Esophagus squamous epithelium (tissue), 5 donors: ENCODE data around the gene POLR2I. TPM values are rescaled to one million over a fixed set of nuclear protein-coding genes. Genes with fewer than 3 reads are reported as not detected.

Experiments
- DNase-seq: peaks from one replicate; lab custom pipeline; 2025; lab: John Stamatoyannopoulos, UW
- H3K27ac ChIP-seq, 4 donors: fragments of 200-600 bp; sonication (generic); one replicate each; pipeline ENCODE4 v1.5.1; 2016 to 2019; ENCODE audit warnings: mild to moderate bottlenecking in 1 of 4
- H3K27me3 ChIP-seq, 4 donors: fragments of 200-600 bp; sonication (generic); 1 replicate in 3 of 4; 2 replicates in 1 of 4; pipeline versions ENCODE4 v1.5.1 to v1.6.0; 2017 to 2021; ENCODE audit warnings: antibody characterized with exemption in 1 of 4
- H3K36me3 ChIP-seq, 3 donors: fragments of 200-600 bp; sonication (generic); one replicate each; pipeline ENCODE4 v1.5.1; 2016 to 2019
- H3K4me1 ChIP-seq, 3 donors: fragments of 200-600 bp; sonication (generic); one replicate each; pipeline ENCODE4 v1.5.1; 2017 to 2019
- H3K4me3 ChIP-seq, 4 donors: fragments of 200-600 bp; sonication (generic); 1 replicate in 3 of 4; 2 replicates in 1 of 4; pipeline ENCODE4 v1.5.1; 2016 to 2019; ENCODE audit warnings: mild to moderate bottlenecking in 2 of 4, moderate library complexity in 1 of 4
- H3K9me3 ChIP-seq, 3 donors: fragments of 200-600 bp; sonication (generic); one replicate each; pipeline ENCODE4 v1.5.1; 2016 to 2019
- POLR2A ChIP-seq, 4 donors: fragments of 450-650 bp; IDR thresholded peaks; one replicate each; pipeline ENCODE4 v1.6.1; 2017; ENCODE audit warnings: antibody characterized with exemption in 4 of 4, mild to moderate bottlenecking in 4 of 4, moderate library complexity in 3 of 4
- WGBS, 2 donors: methylation state at CpG; one replicate each; pipeline ENCODE4 v1.1.5; 2018; 5-methylcytosine and 5-hydroxymethylcytosine counted together
- intact Hi-C: fragments of 100-400 bp; cut with DNase I; formaldehyde crosslinking; loops from one replicate; pipeline ENCODE4 v1.15.0; 2022
- total RNA-seq, 4 donors: library from RNA; depleted of rRNA; stranded (reverse); fragments of >200 nt; gene quantifications; one replicate each; pipeline ENCODE4 v1.1.0, GENCODE V29; 2016
- TF ChIP-seq, protein P1 (sequence below), 6 experiments: fragments of 450-650 bp in 4 of 6; fragments of 200-600 bp in 2 of 6; sonication (generic) in 2 of 6; IDR thresholded peaks; one replicate each; pipeline ENCODE4 v1.5.1; 2016 to 2019; ENCODE audit warnings: antibody characterized with exemption in 6 of 6, mild to moderate bottlenecking in 4 of 6, moderate library complexity in 4 of 6
- donor health status: DM: yes; HTN: yes; CAD: no.

Gene POLR2I
- total RNA-seq, 4 donors from 2014 or later = 41.7 to 58.0 (median 47.6) TPM

DNA sequence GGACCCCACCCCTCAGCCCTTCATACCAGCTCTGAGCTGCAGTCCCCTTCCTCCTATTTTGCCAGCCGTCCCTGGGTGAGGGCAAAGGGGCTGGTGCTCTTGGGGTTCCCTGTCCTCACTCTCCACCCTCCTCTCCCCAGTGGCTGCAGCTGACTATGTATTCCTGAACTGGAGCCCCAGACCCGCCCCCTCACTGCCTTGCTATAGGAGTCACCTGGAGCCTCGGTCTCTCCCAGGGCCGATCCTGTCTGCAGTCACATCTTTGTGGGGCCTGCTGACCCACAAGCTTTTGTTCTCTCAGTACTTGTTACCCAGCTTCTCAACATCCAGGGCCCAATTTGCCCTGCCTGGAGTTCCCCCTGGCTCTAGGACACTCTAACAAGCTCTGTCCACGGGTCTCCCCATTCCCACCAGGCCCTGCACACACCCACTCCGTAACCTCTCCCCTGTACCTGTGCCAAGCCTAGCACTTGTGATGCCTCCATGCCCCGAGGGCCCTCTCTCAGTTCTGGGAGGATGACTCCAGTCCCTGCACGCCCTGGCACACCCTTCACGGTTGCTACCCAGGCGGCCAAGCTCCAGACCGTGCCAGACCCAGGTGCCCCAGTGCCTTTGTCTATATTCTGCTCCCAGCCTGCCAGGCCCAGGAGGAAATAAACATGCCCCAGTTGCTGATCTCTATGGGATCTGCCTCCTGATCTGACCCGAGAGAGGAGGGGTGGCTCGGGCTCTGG is 35.2 kb upstream of the POLR2I start:
- peak overlapping the region; percentile 87 to 98 (median 92) for H3K27ac ChIP-seq
- H3K4me1 ChIP-seq = peaks cover 11 to 64% (median 29%) of the 10 kb centered on the region in 3 donors
- no peaks in the 10 kb centered on the region for H3K27me3 ChIP-seq
- peaks cover 25 to 76% (median 49%) of the 10 kb centered on the region in 3 donors for H3K36me3 ChIP-seq
- 29 to 41% methylated on average over 4 to 11 of the region's 13 CpGs for WGBS, 2 donors
- DNase-seq = no peak
- intact Hi-C loops = no loop called here
- no peak overlapping the region for H3K4me3 ChIP-seq
- TF ChIP-seq POLR2A (IDR thresholded peaks at IDR 0.05) = no peak
- TF ChIP-seq, protein P1, sequence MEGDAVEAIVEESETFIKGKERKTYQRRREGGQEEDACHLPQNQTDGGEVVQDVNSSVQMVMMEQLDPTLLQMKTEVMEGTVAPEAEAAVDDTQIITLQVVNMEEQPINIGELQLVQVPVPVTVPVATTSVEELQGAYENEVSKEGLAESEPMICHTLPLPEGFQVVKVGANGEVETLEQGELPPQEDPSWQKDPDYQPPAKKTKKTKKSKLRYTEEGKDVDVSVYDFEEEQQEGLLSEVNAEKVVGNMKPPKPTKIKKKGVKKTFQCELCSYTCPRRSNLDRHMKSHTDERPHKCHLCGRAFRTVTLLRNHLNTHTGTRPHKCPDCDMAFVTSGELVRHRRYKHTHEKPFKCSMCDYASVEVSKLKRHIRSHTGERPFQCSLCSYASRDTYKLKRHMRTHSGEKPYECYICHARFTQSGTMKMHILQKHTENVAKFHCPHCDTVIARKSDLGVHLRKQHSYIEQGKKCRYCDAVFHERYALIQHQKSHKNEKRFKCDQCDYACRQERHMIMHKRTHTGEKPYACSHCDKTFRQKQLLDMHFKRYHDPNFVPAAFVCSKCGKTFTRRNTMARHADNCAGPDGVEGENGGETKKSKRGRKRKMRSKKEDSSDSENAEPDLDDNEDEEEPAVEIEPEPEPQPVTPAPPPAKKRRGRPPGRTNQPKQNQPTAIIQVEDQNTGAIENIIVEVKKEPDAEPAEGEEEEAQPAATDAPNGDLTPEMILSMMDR (IDR thresholded peaks at IDR 0.05) = no peak
- no peaks in the 10 kb centered on the region for H3K9me3 ChIP-seq

DNA sequence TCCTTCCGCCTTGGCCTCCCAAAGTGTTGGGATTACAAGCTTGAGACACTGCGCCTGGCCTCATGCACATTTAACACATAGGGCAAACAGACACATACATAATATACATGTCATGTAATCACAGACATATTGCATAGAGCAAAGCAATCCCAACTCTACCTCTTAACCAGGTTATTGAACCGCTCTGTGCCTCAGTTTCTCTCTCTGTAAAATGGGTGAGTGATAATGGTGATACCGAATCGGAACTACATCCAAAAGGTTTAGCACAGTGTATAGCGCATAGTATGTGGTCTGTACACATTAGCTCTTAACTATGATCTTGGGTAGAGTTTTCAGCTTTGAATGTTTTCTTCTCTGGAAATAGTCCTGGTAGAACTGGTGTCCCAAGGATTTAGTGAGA is 29.9 kb upstream of the POLR2I start:
- Histone ChIP-seq H3K36me3 (peaks cover 29 to 82% (median 58%) of the 10 kb centered on the region in 3 donors), H3K4me3 (no peak overlapping the region), H3K27me3 (no peaks in the 10 kb centered on the region), H3K9me3 (no peaks in the 10 kb centered on the region), H3K27ac (no peak overlapping the region), H3K4me1 (peaks cover 11 to 29% (median 17%) of the 10 kb centered on the region in 3 donors)
- DNase-seq = no peak
- 89 to 94% methylated on average over 6 of the region's 6 CpGs for WGBS, 2 donors
- intact Hi-C loops = no loop called here
- TF ChIP-seq, protein P1 (IDR thresholded peaks at IDR 0.05) = no peak
- no peak for TF ChIP-seq POLR2A (IDR thresholded peaks at IDR 0.05)

DNA sequence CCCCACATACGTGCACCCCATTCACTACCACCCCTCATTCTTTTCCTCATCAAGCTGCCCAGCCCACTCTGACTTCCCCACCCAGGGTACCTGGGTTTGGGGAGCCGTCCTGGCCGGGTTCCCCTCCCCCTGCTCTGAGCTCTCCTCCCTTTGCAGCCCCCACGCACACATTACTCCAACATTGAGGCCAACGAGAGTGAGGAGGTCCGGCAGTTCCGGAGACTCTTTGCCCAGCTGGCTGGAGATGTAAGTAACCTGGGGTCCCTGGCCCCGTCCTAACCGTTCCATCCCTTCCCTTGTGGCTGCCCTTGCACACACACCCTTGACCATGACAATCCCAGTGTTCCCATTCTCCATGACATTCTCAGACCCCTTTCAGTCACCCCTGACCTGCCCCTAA is 27.8 kb upstream of the POLR2I start:
- no peak overlapping the region for H3K4me3 ChIP-seq
- H3K27me3 ChIP-seq = no peaks in the 10 kb centered on the region
- TF ChIP-seq, protein P1 (IDR thresholded peaks at IDR 0.05) = no peak
- no peak for TF ChIP-seq POLR2A (IDR thresholded peaks at IDR 0.05)
- peaks cover 17 to 36% (median 19%) of the 10 kb centered on the region in 3 donors for H3K4me1 ChIP-seq
- peak overlapping the region in 2 of 4 donors; percentile 92 to 99 for H3K27ac ChIP-seq
- intact Hi-C loops = no loop called here
- whole genome bisulfite sequencing, 2 donors = 87 to 90% methylated on average over 9 of the region's 9 CpGs
- DNase-seq = no peak
- H3K9me3 ChIP-seq = no peaks in the 10 kb centered on the region
- H3K36me3 ChIP-seq = peaks cover 20 to 61% (median 44%) of the 10 kb centered on the region in 3 donors

DNA sequence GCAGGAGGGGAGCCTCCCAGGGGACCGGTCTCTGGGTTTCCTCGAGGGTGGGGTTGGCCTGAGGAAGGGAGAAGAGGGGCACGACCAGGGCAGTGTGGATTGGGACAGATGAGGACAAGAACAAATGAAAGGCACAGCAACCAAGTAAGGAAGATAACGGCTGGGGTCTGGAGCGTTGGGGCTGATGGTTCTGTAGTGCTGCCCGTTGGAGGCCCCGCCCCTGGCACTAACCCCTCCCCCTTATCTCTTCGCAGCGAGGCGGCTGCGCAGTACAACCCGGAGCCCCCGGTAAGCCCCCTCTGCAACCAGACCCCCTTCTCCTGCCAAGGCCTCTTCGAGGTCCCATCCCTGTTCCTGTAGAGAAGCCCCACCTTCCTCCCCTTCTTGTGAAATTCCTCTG is 27.4 kb upstream of the POLR2I start:
- no peak for DNase-seq
- Histone ChIP-seq H3K4me1 (peaks cover 22 to 40% (median 24%) of the 10 kb centered on the region in 3 donors), H3K36me3 (peaks cover 20 to 56% (median 40%) of the 10 kb centered on the region in 3 donors), H3K27me3 (no peaks in the 10 kb centered on the region), H3K4me3 (peak overlapping the region in 2 of 4 donors; percentile 68 to 82), H3K9me3 (no peaks in the 10 kb centered on the region), H3K27ac (peak overlapping the region; percentile 92 to 99 (median 99))
- intact Hi-C loops = no loop called here
- WGBS, 2 donors = 93 to 95% methylated on average over 9 to 11 of the region's 14 CpGs
- TF ChIP-seq, protein P1 (IDR thresholded peaks at IDR 0.05) = no peak
- no peak for TF ChIP-seq POLR2A (IDR thresholded peaks at IDR 0.05)
